SK-N-SH (cell line): ENCODE data around the gene TUNAR. TPM values are rescaled to one million over a fixed set of nuclear protein-coding genes. Genes with fewer than 3 reads are reported as not detected.

Experiments
- CTCF ChIA-PET: fragments of 300-600, 350-600 bp; formaldehyde crosslinking; extraction: SDS; loops from one replicate; lab custom pipeline; 2021; lab: Yijun Ruan, JAX
- POLR2A ChIA-PET: fragments of 350-600 bp; sonication (Branson Sonifier 250); formaldehyde crosslinking; extraction: SDS; loops from one replicate; lab custom pipeline; 2020; ENCODE audit warnings: antibody characterized with exemption, inconsistent platforms; lab: Yijun Ruan, JAX
- DNase-seq: peaks from one replicate; pipeline ENCODE4 v3.0.0; 2012
- H2AFZ ChIP-seq: fragments of 200-600 bp; sonication (generic); 2 replicates; pipeline ENCODE4 v1.8.1; 2016; ENCODE audit warnings: antibody characterized with exemption, mild to moderate bottlenecking, low read depth
- H3F3A ChIP-seq: fragments of 200-600 bp; sonication (generic); replicated peaks from 2 replicates; pipeline ENCODE3; 2016; ENCODE audit warnings: antibody characterized with exemption, mild to moderate bottlenecking; ENCODE audit not compliant: insufficient read depth
- H3K27ac ChIP-seq, 2 experiments: fragments of 200-500 bp in 1 of 2; fragments of 200-600 bp in 1 of 2; sonication (Bioruptor generic) in 1 of 2; sonication (generic), shearing (Covaris generic) in 1 of 2; 2 replicates each; pipeline versions ENCODE4 v1.5.1 to v1.6.1; 2014 to 2016; ENCODE audit warnings: low read depth in 2 of 2, inconsistent platforms in 1 of 2, low read length in 1 of 2, mild to moderate bottlenecking in 1 of 2, mixed read lengths in 1 of 2
- H3K27me3 ChIP-seq: fragments of 200-600 bp; sonication (generic), shearing (Covaris generic); 2 replicates; pipeline ENCODE4 v1.6.1; 2016; ENCODE audit warnings: mixed run types; ENCODE audit not compliant: insufficient read depth
- H3K36me3 ChIP-seq, 2 experiments: fragments of 200-500 bp in 1 of 2; fragments of 200-600 bp in 1 of 2; sonication (Bioruptor generic) in 1 of 2; sonication (generic) in 1 of 2; replicated peaks in 1 of 2; 2 replicates each; pipeline versions ENCODE3 to v1.5.1; 2014 to 2016; ENCODE audit warnings: low read length in 1 of 2, mild to moderate bottlenecking in 1 of 2; ENCODE audit not compliant: insufficient read depth in 2 of 2, control insufficient read depth in 1 of 2
- H3K4me1 ChIP-seq, 2 experiments: fragments of 200-500 bp in 1 of 2; fragments of 200-600 bp in 1 of 2; sonication (Bioruptor generic) in 1 of 2; sonication (generic), shearing (Covaris generic) in 1 of 2; 2 replicates each; pipeline versions ENCODE4 v1.5.1 to v1.6.1; 2014 to 2016; ENCODE audit warnings: low read depth in 1 of 2, low read length in 1 of 2, mixed run types in 1 of 2; ENCODE audit not compliant: insufficient read depth in 2 of 2, control insufficient read depth in 1 of 2
- H3K4me2 ChIP-seq: fragments of 200-600 bp; sonication (generic), shearing (Covaris generic); 2 replicates; pipeline ENCODE4 v1.6.1; 2017; ENCODE audit warnings: mixed run types
- H3K4me3 ChIP-seq, 2 experiments: fragments of 200-500 bp in 1 of 2; fragments of 200-600 bp in 1 of 2; sonication (Bioruptor generic) in 1 of 2; sonication (generic), shearing (Covaris generic) in 1 of 2; 2 replicates each; pipeline versions ENCODE4 v1.5.1 to v1.8.1; 2014 to 2016; ENCODE audit warnings: low read depth in 2 of 2, inconsistent platforms in 1 of 2, low read length in 1 of 2, mild to moderate bottlenecking in 1 of 2, mixed read lengths in 1 of 2, moderate library complexity in 1 of 2
- H3K79me2 ChIP-seq: fragments of 200-600 bp; sonication (generic); 2 replicates; pipeline ENCODE4 v1.8.1; 2017; ENCODE audit warnings: mild to moderate bottlenecking; ENCODE audit not compliant: insufficient read depth
- H3K9ac ChIP-seq: fragments of 200-600 bp; sonication (generic); 2 replicates; pipeline ENCODE4 v1.6.1; 2017; ENCODE audit warnings: mixed run types
- H3K9me2 ChIP-seq: fragments of 200-600 bp; sonication (generic); 2 replicates; pipeline ENCODE4 v1.6.1; 2017; ENCODE audit warnings: mixed run types
- H3K9me3 ChIP-seq: fragments of 200-600 bp; sonication (generic); 2 replicates; pipeline ENCODE4 v1.6.1; 2017; ENCODE audit warnings: mixed run types, mild to moderate bottlenecking, moderate library complexity
- H4K20me1 ChIP-seq: fragments of 200-600 bp; sonication (generic); 2 replicates; pipeline ENCODE4 v1.6.1; 2017; ENCODE audit warnings: mild to moderate bottlenecking, mixed run types; ENCODE audit not compliant: insufficient read depth
- CHD2 ChIP-seq: fragments of 150-350 bp; IDR thresholded peaks from 2 replicates; pipeline ENCODE4 v1.6.1; 2018; ENCODE audit warnings: low read length; ENCODE audit not compliant: partially characterized antibody
- GABPA ChIP-seq: IDR thresholded peaks from 2 replicates; pipeline ENCODE4 v1.4.0; 2012; ENCODE audit warnings: low read depth, mild to moderate bottlenecking
- GATA2 ChIP-seq: sonication (generic); formaldehyde crosslinking; IDR thresholded peaks from 2 replicates; pipeline ENCODE4 v1.5.0; 2020; ENCODE audit warnings: mild to moderate bottlenecking, missing genetic modification reagents
- JUND ChIP-seq: IDR thresholded peaks from 2 replicates; pipeline ENCODE4 v1.4.0; 2012
- MAX ChIP-seq: IDR thresholded peaks from 2 replicates; pipeline ENCODE4 v1.4.0; 2012; ENCODE audit warnings: low read depth
- MEF2A ChIP-seq: IDR thresholded peaks from 2 replicates; pipeline ENCODE4 v1.4.0; 2012; ENCODE audit warnings: low read depth, borderline replicate concordance
- NFIC ChIP-seq: IDR thresholded peaks from 2 replicates; pipeline ENCODE4 v1.4.0; 2012; ENCODE audit warnings: borderline replicate concordance
- NRF1 ChIP-seq: IDR thresholded peaks from 2 replicates; pipeline ENCODE4 v1.6.1; 2012; ENCODE audit warnings: low read depth, mild to moderate bottlenecking, low read length
- PBX3 ChIP-seq: IDR thresholded peaks from 2 replicates; pipeline ENCODE4; 2012
- RCOR1 ChIP-seq: fragments of 150-350 bp; IDR thresholded peaks from 2 replicates; pipeline ENCODE4 v1.6.1; 2017; ENCODE audit warnings: antibody characterized with exemption, low read length
- REST ChIP-seq: IDR thresholded peaks from 2 replicates; pipeline ENCODE4 v1.6.1; 2012; ENCODE audit warnings: mild to moderate bottlenecking, low read depth, low read length, moderate library complexity
- RXRA ChIP-seq: IDR thresholded peaks from 2 replicates; pipeline ENCODE4 v1.4.0; 2012; ENCODE audit warnings: low read depth, mild to moderate bottlenecking, borderline replicate concordance
- TAF1 ChIP-seq: IDR thresholded peaks from 2 replicates; pipeline ENCODE4 v1.6.1; 2012; ENCODE audit warnings: low read depth, mild to moderate bottlenecking, low read length, moderate library complexity, borderline replicate concordance
- TCF12 ChIP-seq: IDR thresholded peaks from 2 replicates; pipeline ENCODE4 v1.4.0; 2012
- TEAD4 ChIP-seq: IDR thresholded peaks from 2 replicates; pipeline ENCODE4 v1.4.0; 2012; ENCODE audit warnings: mild to moderate bottlenecking, borderline replicate concordance; ENCODE audit not compliant: insufficient read depth
- USF2 ChIP-seq: fragments of 150-350 bp; IDR thresholded peaks from 2 replicates; pipeline ENCODE4 v1.6.1; 2017; ENCODE audit warnings: antibody characterized with exemption, low read length, low read depth, borderline replicate concordance
- YY1 ChIP-seq: IDR thresholded peaks from 2 replicates; pipeline ENCODE4 v1.4.0; 2012; ENCODE audit warnings: low read depth, mild to moderate bottlenecking
- WGBS: methylation state at CpG from one replicate; pipeline ENCODE4 v1.1.6; 2017; ENCODE audit warnings: low lambda C conversion rate; 5-methylcytosine and 5-hydroxymethylcytosine counted together
- polyA plus RNA-seq, 3 experiments: library from polyadenylated mRNA; depleted of rRNA; stranded (reverse); fragments of >200 nt; gene quantifications; 2 replicates each; pipeline ENCODE4 v1.2.3, GENCODE V29; 2012

TUNAR gene
- polyA plus RNA-seq, 1 of the 3 experiments (the other 2 are of a cell fraction): 0.02 TPM

DNA sequence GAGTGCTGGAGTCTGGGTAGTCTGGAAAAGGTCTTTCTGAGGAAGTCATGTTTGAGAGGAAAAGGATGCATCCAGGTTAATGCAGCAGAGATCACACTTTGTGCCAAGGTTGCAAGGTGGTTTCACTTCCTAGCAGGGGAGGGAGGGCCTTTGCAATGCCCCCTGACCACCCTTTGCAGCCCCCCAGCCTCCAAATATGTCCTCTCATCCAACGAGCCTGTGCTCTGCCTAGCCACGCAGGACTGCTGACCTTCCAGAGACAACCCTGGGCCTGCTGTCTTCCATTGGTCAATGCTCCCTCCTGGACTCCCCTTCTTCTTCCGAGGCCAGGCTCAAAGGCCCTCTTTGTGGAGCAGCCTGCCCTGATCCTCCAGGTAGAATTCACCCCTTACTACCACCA lies 47.3 kb upstream of the TUNAR start:
- POLR2A ChIA-PET: no interaction called here

More for the DNA sequence above, 47.3 kb upstream of the TUNAR start:
- no peak overlapping the region for H3K27ac ChIP-seq
- H3K9me3 ChIP-seq: no peaks in the 10 kb centered on the region
- no peaks in the 10 kb centered on the region for H3K79me2 ChIP-seq
- no peak overlapping the region for H2AFZ ChIP-seq
- H3K4me2 ChIP-seq: no peak overlapping the region
- H3K4me3 ChIP-seq: no peak overlapping the region
- WGBS: 21% methylated on average over 3 of the region's 3 CpGs
- H3K9me2 ChIP-seq: no peaks in the 10 kb centered on the region
- no peak overlapping the region for H3K9ac ChIP-seq
- H3K36me3 ChIP-seq: no peaks in the 10 kb centered on the region
- no peaks in the 10 kb centered on the region for H3K27me3 ChIP-seq
- H3F3A ChIP-seq: no peaks in the 10 kb centered on the region
- no peak for DNase-seq
- TF ChIP-seq TAF1 (no peak), USF2 (no peak), CHD2 (no peak), RCOR1 (no peak), PBX3 (no peak), REST (no peak), MEF2A (no peak), RXRA (no peak), GABPA (no peak), TEAD4 (no peak), NFIC (no peak), GATA2 (CRISPR knock-in tag) (no peak), MAX (no peak), TCF12 (no peak), NRF1 (no peak), JUND (no peak), YY1 (no peak)
- CTCF ChIA-PET: no interaction called here
- peaks cover 0 to 7% of the 10 kb centered on the region in 2 experiments; a peak in 1 of 4 replicates for H3K4me1 ChIP-seq
- no peaks in the 10 kb centered on the region for H4K20me1 ChIP-seq
